Epithelial cell of prostate (primary cell): ENCODE data around the gene COLEC12.
"Not testable (repeated sequence)": the region's sequence is repeated elsewhere in the genome, so short reads cannot be mapped to it uniquely, and the experiment has no call there.

Experiments used
- DNase-seq: peaks from one replicate; pipeline ENCODE4 v3.0.0-alpha.2; 2011; ENCODE audit warnings: low read depth, low spot score
- H3K27ac ChIP-seq: fragments of 450-650 bp; 2 replicates; pipeline ENCODE4 v1.5.1; 2017; ENCODE audit warnings: mild to moderate bottlenecking

Gene COLEC12

DNA sequence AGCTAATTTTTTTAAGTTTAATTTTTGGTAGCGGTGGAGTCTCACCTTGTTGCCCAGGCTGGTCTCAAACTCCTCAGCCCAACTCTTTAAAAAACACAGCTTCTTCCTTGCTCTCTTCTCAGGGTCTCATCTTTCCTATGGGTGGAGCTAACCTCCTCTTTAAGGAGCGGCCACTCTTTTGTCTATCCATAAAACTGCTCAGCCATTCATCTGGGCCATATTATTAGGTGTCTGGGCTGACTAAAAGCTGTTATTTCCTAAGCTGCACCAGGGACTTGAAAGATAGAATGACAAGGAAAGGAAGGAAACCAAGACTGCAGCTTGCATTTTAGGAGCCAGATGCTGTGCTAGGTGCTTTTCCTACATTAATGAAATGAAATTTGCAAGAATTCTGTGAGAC, 196.9 kb downstream of the COLEC12 start:
- DNase-seq, result no peak
- H3K27ac ChIP-seq, result no peak overlapping the region

DNA sequence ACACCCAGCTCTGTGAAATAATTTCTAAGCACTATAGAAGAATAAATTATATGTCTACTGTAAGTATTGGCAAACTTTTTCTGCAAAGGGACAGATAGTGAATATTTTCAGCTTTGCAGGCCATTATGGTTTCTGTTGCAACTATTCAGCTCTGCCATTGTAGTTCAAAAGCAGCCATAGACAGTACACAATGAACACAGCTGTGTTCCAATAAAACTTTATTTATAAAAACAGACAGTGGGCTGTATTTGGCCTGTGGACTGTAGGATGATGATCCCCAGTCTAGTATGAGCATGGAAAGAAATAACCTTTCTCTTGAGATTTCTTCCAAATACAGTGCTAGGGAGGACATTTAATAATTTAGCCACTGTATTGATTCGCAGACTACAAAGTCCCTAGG, 197.5 kb downstream of the COLEC12 start:
- H3K27ac ChIP-seq, result no peak overlapping the region
- DNase-seq, result no peak

DNA sequence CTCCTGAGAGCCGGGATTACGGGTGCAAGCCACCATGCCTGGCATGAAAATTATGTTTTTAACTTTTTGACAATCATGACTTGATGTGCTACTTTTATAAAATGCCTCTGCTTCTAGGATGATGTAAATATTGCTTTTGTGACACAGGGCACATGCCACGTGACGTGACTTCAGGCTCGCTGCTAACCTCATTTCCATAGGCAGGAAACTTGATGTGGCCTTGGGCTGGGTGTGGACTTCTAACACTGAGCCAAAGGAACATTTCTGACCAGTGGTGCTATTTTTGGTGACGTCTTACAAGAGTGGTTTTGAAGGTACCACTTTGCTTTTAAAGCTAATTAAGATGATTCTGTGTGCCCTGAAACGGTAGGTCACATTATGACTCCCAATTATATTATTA, 198.4 kb downstream of the COLEC12 start:
- no peak overlapping the region for H3K27ac ChIP-seq
- DNase-seq, result no peak

DNA sequence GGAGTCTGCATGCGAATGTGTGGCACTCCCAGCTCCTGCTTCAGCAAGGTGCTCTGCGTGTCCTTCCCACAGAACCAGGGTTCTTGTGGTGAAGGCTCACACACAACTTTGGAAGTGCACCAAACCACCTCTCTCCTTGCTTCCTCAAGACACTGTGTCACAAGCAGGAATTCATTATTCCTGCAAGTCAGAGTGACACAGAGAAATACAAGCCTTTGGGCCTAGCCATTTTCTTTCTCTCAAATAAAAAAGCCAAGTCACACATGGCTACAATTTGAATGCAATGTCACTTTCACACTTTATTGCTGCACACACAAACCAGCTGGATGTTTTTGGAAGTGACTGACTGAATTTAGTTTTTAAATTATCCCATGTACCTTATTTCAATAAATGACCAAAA, 202.6 kb downstream of the COLEC12 start:
- DNase-seq, result no peak
- H3K27ac ChIP-seq, result no peak overlapping the region

DNA sequence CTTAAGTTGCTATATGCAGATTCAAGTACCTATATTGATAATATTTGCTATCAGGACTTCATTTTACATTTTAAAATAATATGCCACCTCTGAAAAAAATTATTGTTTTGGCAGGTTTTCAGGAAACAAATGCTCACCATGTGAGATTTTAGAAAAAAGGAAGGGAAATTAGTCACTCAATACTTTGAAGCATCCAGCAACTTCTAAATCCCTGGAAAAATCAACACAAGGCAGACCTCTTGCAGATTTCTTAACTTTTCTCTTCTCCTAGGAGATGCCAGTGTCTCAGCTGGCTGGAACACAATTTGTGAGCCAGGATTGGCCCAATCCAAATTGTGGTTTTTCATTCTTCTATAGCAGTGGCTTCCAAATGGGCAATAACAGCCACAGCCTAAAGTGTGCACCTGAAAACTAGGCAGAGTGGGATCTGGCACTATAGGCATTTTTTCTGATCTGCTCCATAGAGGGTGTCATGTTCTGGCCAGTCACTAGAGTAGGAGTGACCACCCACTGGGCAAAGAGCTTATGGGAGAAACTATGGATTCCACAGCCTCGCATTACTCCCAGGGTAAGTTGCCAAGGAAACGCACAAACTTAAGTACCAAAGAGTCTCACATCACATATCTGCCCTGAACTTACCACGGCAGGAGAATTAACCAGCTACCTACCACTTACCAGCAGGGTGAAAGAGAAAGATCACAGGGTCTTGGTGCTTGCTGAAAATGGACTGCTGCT, 204.6 kb downstream of the COLEC12 start:
- no peak for DNase-seq

DNA sequence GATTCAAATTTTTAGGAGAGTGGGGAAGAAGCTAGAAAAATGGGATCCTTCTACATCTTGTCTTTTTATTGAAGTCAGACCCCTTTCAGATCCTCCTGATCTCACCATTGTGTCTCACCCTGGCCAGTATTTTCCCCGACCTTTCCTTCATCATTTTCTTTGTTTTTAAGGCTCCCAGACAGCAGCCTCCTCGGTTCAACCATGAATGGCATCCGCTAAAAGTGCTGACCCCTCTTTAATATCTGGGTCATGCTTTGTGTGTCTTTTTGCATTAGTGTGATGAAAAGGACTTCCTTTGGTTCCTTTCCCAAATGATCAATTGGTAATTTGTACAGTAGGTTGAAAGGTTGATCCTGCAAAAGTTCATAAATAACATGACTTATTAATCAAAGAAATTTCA, 205.9 kb downstream of the COLEC12 start:
- no peak for DNase-seq

More for the DNA sequence above, 204.6 kb downstream of the COLEC12 start:
- no peak overlapping the region for H3K27ac ChIP-seq

DNA sequence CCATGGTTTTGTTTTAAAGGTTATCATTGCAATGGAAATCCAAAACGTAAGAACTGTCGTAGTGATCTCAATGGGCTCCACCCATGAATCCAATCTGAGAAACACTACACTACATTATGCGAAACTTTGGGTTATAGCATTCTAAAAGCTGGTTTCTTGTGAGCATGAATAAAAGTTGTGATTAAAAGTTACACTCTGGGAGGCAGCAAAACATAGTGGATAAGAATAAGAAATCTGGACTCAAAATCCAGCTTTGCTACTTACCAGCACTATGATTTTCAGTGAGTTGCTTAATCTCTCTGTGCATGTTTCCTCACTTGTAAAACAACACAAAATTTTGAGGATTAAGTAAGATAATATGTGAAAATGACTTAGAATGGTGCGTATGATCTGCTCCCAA, 207.0 kb downstream of the COLEC12 start:
- DNase-seq, result no peak
- H3K27ac ChIP-seq, result no peak overlapping the region

More for the DNA sequence above, 205.9 kb downstream of the COLEC12 start:
- H3K27ac ChIP-seq, result no peak overlapping the region

DNA sequence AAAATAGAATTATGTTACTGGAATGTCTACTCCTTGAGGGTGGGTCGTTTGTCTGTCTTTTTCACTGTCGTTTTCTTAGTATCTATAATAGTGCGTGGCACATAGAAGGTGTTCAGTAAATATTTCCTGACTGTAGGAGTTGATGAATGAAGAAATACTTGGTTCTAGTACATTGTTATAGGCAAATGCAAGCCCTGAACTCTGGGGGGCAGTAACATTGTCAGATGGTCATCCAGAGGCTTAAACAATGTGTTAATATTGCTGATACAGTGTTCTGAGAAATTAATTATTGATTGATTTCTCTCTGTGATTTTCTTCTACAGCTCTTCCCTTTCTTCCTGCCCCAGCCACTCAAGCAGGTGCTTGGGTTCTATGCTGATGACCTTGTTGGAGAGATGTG, 208.2 kb downstream of the COLEC12 start:
- H3K27ac ChIP-seq, result no peak overlapping the region
- DNase-seq, result no peak

DNA sequence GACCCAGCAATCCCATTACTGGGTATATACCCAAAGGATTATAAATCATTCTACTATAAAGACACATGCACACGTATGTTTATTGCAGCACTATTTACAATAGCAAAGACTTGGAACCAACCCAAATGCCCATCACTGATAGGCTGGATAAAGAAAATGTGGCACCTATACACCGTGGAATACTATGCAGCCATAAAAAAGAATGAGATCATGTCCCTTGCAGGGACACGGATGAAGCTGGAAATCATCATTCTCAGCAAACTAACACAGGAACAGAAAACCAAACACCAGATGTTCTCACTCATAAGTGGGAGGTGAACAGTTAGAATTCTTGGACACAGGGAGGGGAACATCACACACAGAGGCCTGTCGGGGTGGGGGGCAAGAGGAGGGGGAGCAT, 210.5 kb downstream of the COLEC12 start:
- not testable (repeated sequence) for H3K27ac ChIP-seq, DNase-seq

DNA sequence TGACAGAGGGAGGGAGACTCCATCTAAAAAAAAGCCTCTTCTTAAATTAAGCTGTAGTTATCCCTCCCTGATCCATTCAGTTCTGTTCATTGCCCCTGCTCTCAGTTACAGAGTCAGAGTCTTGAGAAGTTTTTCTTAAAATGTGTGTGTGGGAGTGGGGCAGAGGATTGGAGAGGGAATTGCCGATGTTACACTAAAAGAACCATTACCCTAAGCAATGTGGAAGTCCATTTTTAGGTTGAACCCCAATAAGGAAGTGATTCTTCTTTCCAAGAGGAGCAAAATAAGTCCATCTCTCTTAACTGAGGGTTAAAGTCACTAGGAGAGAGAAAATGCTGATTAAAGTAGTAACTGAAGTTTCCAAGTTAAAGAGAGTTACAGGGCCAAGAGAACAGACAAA, 211.5 kb downstream of the COLEC12 start:
- H3K27ac ChIP-seq, result no peak overlapping the region
- no peak for DNase-seq

DNA sequence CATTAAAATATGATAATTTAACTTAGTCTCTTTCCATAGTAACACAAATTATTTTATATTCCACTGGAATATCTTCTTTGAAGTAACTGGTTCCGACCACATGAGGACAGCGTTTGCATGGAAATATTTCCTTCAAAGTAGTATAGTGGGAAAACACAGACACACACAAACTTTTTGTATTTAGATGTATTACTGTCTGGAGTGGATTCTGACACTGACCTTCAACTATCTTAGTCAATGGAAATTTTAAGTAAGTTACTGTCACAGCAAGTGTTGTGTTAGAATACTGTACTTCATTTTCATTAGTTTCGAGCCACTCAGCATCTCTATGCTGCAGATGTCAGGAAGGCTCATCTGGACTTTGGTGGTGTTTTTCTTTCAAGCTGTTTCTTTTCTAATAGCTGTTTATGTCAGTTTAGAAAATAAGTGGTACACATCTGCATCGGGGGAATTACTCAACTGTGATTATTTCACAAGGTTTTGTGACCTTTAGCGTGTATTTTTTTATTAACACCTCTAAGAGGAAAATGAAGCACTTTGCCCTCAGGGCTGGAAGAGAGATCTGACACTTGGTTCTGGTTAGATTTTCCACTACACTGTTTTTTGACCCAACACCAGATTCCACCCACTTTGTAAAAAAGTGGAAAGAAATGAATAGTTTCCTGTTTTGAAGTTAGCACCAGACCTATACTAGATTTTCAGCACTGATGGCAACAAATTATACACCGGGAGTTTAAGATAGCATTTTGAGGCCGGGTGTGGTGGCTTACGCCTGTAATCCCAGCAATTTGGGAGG, 213.8 kb downstream of the COLEC12 start:
- no peak overlapping the region for H3K27ac ChIP-seq
- DNase-seq, result no peak

DNA sequence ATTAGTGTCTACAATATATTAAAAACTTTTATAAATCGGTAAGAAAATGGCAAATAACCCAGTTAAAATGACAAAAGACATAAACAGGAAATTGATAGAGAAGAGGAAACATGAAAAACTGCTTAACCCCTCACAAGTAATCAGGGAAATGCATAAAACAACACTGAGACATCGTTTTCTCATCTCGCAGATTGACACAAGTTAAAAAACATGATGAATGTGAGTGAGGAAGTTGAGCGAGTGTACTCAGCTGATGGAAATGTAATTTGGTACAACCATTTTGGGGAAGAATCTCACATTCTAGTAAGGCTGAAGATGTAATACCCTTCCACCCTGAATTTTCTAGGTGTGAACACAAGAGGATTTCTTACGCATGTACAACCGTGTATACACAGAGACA, 214.7 kb downstream of the COLEC12 start:
- H3K27ac ChIP-seq, result no peak overlapping the region
- DNase-seq, result no peak

DNA sequence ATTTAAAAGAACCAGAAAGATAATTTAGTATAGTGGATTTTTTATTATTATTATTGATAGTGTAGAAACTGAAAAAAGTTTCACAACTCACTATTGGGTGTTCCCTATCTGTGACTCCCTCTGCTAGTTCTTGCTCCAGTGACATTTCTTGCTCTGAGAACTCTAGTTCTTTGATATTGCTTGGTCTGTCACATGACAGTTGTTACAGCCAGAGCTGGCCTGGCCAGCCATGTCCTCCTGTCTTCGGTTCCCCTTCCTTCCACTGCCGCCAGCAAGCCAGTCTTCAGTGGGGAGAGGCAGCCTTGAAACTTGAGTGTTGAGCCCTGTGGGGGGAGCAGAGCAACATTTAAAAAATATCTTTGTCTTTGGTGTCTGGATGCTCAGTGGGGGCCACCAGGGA, 225.0 kb downstream of the COLEC12 start:
- no peak overlapping the region for H3K27ac ChIP-seq
- no peak for DNase-seq

DNA sequence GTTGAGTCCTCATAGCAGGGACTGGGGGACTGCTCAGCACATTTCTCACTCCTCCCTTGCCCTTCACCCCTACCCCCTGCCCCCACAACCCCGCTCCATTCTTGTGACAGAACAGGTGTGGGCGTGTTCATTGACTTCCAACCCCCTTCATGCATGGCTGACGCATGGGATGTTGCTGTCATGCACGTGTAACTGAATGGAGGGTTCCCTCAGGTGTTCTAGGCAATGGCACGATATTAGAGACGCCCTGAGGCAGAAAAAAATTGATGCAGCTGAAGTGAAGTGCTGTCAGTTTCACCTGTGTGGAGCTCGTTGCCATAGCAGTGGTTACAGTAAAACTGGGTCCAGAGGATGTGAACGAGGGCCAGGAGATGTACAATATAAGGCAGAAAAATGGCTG, 226.2 kb downstream of the COLEC12 start:
- H3K27ac ChIP-seq, result no peak overlapping the region
- DNase-seq, result no peak

DNA sequence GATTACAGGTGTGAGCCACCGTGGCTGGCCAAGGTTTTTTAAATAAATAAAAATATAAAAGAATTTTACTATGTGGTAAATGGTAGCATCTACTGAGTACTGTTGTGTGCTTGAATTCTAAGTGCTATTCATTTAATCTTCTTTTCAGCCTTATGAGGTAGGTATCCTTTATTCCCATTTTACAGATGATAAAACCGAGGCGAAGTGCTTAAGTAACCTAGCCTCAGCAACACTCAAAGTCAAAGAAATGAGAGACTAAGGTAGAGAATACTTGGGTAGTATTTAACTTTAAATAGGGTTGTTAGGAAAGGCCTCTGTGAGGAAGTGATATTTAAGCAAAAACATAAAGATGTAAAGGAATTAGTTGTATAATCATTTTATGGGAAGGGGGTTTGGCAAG, 227.0 kb downstream of the COLEC12 start:
- H3K27ac ChIP-seq, result no peak overlapping the region
- DNase-seq, result no peak

DNA sequence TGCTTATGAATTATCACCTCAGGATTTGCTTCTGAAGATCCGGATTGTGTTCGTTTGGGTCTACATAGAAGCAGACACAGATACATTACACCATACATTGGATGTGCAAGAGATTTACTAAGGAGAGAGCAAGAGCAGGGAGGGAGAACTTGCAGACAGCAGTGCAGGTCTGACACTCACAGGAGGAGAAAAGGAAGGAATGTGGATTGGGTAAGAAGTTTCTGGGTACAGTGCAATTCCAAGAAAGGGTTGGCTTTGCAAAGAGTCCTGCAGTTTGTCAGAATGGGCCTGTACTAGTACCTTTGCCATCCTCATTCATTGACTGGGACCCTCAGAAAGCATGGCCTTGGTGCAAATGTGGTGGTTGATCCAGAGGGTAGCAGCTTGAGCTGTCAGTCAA, 227.9 kb downstream of the COLEC12 start:
- DNase-seq, result no peak
- H3K27ac ChIP-seq, result peak overlapping the region; percentile 55

DNA sequence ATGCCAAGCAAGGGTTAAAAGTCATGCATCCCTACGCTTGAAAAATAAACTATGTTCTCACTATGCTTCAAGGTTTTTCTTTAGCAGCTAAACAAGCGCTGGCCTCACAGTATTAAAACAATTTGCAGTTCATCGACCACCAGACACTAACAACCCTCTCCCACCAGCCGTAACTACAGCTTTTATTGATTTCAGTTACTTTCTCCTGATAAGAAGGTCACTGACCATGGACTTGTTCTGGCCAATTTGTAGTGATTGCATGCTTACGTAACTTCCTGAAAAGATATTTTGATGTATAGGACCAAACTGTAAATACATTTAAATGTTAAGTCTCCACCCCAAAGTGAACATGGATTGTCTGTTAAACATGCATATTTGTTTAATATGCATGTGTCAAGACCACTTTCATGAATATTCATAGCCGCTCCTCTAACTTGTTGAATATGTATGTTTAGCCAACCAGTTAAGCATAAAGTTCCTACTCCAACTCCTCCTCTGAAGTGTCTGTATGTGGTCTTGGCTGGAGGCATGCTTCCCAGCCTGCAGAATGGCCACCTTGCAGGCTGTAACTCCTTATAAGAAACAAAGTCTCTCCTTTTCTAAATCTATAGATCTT, 230.9 kb downstream of the COLEC12 start:
- no peak for DNase-seq
- no peak overlapping the region for H3K27ac ChIP-seq

DNA sequence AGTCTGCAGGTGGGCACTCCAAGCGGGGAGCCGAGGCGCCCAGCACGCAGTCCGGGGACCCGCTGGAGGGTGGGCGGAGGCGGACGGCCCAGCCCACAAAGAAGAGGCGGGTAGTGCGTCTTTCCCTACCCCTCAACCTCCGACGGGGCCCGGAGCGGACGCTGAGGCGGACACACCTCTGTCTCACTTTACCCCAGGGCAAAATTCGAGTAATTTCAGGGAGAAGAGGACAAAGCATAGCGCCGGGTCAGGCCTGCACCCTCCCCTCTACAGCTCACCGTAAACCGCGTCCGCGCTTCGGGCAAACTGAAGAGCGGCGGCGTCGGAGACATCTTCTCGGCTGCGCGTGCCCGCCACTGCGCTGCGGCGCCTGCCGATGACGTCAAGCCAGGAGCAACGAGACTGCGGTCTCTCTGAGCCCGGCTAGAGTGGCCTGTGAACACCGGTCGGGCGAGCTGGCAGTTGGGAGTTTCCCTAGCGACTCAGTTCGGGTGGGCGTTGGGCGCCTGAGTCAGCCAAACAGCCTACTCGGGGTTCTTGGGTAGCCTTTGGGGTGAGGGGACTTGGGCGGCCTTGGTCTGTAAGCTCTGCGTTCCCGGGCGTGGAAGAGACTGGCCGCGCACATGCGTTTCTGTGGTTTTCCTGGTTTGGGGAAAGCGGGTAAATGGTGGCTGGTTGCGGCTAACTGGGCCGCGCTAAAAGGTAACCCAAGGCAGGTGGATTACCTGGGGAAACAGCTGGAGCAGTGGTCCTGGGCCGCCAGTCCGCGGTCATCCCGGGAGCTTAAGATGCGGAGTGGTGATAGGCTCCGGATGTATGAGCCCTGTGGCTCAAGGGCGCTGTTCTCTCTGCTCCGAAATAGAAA, 232.6 kb downstream of the COLEC12 start, which contains the start of gene THOC1:
Gene THOC1, minus strand, starts transcription at position 360 of the 865 bp plus-strand sequence. Its CDS starts 28 bp downstream, at position 332.
- peak; percentile 72 for DNase-seq
- H3K27ac ChIP-seq, result peak within 1 kb of the TSS; percentile 86

DNA sequence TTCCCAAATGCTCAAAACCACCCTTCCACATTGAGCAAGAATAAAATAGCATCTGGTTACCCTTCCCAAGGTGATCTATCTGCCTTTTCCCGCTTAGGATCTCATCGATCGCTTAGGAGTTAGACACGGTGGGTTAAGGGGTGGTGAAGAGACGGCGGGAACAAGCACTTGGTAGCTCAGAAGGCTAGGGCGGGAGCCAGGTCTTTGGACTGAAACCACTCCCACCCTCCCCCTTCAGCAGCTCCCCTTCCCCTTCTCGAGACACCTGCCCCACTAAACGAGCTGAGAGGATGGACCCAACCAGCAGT, 233.2 kb downstream of the COLEC12 start:
- peak overlapping the region; percentile 86 for H3K27ac ChIP-seq
- no peak for DNase-seq
